NCI-H345 treated with DMSO at 0.1 percent for 48 hours (cell line): ENCODE measurements around the gene DHX34.
"Not testable (repeated sequence)": the region's sequence is repeated elsewhere in the genome, so short reads cannot be mapped to it uniquely, and the experiment has no call there.

Experiments used
- DNase-seq: peaks from one replicate; lab custom pipeline; 2025; ENCODE audit not compliant: unreplicated experiment; lab: John Stamatoyannopoulos, UW

DHX34 gene

DNA sequence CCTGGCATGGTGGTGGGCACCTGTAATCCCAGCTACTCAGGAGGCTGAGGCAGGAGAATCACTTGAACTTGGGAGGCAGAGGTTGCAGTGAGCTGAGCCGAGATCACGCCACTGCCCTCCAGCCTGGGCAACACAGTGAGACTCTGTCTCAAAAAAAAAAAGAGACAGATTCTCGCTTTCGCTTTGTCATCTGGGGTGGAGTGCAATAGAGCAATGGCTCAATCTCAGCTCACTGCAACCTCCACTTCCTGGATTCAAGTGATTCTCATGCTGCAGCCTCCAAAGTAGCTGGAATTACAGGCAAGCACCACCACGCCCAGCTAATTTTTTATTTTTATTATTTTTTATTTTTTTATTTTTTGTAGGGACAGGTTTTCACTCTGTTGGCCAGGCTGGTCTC lies 39.6 kb downstream of the DHX34 start:
- DNase-seq = not testable (repeated sequence)

DNA sequence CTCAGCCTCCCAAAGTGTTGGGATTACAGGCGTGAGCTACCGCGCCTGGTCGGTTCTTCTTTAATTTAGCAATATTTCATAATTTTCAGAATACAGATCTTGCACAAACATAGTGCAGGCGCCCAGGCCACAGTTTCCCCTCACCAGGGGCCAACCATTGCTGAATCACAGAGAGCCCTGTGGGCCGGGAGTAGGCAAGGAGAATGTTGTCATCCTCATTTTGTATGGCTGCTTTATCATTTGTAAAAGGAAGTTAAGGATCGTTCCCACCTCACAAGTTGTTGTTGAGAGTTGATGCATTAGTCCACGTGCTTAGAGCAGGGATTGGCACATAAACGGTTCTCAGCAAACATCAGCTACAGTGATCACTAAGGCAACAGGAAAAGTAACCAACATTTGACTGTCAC lies 40.0 kb downstream of the DHX34 start:
- DNase-seq = no peak

DNA sequence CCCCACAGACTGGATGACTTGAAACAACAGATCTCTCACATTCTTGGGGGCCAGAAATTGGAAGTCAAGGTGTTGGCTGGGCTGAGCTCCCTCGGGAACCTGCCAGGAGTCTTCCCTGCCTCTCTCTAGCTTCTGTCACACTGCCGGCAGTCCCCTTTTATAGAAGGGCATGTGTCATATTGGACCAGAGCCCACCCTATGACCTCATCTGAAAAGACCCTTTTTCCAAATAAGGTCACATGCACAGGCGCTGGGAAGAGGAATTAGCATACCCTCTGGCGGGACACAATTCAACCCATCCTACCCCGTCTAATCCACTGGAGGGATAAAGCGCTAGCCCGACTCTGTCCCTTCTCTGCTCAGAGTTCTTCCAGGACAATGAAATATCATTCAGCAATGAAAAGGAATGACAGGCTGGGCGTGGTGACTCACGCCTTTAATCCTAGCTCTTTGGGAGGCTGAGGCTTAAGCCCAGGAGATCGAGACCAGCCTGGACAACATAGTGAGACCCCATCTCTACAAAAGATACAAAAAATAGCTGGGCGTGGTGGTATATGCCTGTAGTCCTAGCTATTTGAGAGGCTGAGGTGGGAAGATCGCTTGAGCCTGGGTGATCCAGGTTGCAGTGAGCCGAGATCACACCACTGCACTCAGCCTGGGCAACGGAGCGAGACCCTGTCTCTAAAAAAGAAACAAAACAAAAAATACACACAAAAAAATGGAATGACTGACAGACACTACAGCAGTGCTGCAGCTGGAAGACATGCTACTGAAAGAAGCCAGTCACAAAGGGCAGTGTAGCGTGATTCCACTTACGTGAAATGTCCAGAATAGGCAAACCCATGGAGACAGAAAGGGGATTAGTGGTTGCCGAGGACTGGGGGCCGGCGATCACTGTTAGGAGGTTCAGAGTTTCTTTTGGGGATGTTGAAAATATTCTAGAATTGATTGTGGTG lies 41.7 kb downstream of the DHX34 start:
- DNase-seq = no peak

DNA sequence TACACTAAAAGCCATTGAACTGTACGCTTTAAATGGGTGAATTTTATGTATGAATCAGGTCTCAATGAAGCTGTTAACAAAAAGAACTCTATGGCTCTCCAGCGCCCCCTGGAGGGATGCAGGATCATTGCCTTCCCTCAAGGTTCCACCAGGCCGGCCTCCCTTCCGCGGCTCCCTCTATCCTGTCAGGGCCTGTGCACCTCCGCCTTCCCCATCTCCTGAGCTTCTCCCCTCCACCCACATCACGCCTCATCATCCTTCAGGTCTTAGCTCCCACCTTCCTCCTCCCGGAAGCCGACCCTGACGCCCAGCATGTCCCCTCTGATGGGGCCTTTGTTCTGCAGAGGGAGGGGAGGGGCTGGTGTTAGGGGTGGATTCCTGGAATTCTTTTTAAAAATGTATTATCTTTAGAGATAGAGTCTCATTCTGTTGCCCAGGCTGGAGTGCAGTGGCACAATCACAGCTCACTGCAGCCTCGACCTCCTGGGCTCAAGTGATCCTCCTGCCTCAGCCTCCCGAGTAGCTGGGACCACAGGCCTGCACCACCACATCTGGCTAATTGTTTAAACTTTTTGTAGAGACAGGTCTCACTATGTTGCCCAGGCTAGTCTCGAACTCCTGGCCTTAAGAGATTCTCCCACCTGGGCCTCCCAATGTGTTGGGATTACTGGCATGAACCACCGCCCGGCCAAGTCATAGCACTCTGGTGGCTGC lies 42.6 kb downstream of the DHX34 start:
- peak; percentile 16 for DNase-seq

DNA sequence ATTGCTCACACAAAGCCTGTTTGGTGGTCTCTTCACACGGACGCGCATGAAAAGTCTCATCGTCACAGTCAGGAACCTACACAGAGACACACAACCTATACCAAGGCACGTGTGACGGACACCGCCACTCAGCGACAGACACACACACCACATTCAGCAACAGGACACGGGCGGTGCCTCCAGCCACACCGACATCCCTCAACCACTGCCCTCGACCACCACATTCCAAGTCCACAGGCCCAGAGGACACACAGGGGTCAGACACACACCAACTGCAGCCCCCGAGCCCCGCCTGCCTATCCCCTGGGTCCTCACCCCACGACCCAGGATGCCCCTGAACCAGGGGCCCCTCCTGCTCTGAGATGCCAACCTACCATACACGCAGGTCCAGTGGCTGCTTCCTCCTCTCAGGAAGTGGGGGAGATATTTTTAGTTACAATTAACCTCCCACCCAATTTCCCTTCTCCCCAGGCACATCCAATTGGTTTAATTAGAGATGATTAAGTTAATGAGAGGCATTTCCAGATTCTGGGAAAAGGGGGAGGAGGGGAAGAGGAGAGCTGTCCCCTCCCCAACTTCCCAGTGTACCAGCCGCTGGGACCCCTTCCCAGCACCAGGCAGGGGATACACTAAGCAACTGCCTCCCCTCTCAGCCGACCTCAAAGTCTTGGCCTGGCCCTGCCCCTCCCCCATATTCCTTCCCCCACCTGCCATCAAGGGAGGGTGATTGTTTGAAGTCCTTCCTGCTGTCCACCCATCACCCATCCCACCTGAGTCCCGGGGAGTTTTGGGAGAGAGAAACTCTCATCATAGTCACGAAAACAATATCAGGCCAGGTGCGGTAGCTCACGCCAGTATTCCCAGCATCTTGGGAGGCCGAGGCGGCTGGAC lies 49.8 kb downstream of the DHX34 start:
- DNase-seq = no peak

DNA sequence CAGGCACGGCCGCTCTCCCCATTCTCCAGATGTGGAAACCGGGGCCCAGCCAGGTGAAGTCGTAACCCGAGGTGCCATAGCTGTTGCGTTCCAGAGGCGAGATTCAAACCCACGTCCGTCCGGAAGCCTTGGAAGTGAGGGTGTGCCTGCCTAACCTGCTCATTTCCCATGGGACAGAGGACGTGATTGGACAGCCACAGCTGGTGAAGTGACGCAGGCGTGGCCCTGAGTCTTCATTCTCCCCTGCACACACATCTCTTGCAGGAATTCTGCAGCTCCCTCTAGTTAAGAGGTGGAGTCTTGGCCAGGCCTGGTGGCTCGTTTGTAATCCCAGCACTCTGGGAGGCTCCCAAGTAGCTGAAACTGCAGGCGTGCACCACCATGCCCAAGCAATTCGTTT lies 53.4 kb downstream of the DHX34 start:
- no peak for DNase-seq

DNA sequence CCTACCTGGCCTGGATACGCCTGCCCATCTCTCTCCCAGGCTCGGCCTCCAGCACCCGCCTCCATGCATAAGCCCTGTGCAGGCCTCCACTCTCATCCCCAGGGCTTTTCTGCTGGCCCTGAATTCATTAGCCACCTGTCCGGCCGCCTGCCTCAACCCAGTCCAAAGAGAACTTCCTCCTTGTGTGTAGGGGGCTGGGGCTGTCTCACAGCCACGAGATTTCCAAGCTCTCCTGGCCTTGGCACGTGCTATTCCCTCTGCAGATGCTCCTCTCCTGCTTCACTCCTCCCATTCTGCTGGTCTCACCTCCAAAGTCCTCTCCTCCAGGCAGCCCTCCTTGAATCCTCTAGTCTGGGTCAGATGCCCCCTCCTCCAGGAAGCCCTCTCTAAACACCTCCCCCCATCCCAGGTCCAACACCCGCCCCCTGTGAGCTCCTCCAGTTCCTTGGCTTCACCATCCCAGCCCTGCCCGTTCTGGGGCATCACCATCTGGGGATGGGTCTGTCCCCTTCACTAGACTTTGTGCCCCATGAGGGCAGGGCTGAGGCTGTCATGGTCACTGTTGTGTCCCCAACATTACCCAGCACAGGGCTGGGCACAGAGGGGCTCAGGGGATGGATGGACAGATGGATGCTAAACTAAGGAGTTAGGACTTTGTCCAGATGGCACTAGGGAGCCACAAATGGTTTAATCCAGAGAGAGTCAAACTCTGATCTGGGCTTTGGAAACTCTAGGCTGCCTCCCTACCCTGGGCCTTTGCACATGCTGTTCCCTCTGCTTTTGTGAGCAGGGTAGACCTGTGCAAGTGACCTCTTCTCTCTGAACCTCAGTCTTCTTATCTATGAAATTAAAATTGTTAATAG lies 55.5 kb downstream of the DHX34 start:
- no peak for DNase-seq

DNA sequence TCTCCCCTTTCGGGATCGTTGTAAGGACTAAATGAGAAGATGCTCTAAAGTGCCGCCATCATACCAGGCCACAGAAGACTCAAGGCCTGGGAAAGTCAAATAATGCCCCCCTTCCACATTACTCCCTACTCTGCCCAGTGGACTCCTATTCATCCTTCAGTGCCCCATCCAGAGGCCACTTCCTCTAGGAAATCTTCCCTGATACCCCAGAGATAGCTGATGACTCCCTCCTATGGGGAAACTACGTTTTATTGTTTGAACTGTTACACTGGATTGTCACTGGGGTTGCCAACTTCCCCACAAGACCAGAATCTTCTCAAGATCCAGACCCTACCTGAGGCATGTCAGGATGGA lies 56.1 kb downstream of the DHX34 start:
- DNase-seq = no peak

DNA sequence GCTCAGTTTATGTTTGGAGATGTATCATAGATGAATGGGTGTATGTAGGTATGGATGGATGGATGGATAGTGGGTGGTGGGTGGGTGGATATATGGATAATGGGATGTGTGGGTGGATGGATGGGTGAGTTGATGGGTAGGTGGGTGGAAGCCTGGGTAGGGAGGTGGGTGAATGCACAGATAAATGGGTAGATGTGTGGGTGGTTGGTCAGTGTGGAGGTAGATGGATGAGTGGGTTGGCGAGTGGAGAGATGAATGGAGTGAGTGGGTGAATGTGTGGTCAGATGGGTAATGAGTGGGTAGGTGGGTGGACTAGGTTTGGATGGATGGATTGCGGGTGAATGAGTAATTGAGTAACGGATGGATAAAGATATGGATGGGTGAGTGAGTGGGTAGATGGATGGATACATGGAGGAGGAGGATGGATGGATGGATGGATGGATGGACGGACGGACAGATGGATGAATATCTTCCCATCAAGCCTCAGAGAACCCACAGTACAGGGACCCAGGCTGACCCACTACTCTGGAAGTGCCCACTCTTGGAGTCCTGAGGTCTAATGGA lies 56.8 kb downstream of the DHX34 start:
- no peak for DNase-seq

DNA sequence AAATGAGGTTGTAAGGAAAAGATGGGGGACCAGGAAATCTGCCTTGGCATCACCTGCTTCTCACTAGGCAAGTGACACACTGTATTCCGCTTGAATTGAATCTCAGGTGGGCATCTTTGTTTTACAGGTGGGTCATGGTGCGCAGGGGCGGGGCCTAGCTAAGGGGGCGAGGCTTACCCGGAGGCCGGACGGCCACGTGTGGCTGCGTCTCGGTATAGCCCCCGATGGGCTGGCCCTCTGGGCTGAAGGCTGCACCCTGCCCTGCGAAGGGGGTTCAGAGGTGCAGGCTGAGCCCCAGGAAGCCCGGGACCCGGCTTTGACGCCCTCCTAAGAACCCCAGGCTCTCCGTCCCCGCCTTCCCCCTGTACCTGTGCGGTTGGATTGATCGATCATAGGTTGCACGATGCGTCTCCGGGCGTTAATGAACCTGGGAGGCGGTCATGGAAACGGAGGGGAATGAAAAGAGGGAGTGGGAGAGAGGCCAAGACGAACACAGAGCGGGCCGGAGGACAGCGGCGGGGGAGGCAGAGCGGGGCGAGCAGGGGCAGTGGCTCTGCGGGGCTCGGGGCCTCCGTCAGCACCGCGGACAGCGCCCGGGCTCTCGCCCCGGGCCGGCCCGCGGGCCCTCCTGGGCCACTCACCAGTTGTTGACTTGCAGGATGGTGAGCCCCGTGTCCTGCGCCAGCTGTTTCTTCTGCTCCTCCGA lies 57.7 kb downstream of the DHX34 start:
- DNase-seq = no peak

DNA sequence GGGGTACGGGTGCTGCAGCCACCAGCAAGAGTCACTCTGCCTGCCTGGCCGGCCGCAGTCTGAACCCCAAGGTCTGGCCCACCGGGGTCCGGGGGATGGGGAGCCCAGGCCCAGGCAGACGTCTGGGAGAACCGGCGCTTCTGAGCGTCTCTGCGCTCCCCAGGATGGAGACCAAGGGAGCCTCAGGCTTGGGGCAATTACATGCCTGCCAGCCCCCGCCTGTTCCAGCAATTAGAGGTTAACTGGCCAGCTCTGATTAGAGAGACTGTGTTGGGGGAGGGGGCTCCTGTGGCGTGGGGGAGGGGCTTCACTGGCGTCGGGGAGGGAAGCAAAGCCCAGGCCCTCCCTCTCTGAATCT lies 58.3 kb downstream of the DHX34 start:
- DNase-seq = no peak

DNA sequence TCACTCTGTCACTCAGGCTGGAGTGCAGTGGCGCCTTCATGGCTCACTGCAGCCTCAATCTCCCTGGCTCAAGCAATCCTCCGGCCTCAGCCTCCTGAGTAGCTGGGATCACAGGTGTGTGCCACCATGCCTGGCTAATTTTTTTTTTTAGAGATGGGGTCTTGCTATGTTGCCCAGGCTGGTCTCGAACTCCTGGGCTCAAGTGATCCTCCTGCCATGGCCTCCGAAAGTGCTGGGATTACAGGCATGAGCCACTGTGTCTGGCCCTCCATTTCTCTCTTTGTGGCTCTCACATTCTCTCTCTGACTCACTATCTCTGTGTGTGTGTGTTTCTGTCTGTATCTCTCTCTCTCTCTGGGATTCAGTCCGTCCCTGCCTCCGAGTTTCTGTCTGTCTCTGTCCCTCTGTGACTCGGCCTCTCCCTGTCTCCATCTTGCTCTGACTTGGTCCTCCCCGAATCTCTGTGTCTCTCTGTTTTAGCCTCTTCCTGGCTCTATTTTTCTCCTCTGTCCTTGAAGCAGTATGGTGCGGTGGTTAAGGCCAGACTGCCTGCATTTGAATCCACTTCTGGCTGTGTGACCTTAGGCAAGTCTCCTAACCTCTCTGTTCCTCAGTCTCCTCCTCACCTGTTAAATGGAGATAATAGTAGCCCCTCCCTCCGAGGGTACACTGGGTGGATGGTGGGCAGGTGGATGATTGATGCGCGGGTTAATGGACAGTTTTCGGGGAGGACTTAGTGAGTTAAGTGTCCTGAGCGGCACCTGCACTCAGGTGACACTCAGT lies 59.2 kb downstream of the DHX34 start:
- no peak for DNase-seq

DNA sequence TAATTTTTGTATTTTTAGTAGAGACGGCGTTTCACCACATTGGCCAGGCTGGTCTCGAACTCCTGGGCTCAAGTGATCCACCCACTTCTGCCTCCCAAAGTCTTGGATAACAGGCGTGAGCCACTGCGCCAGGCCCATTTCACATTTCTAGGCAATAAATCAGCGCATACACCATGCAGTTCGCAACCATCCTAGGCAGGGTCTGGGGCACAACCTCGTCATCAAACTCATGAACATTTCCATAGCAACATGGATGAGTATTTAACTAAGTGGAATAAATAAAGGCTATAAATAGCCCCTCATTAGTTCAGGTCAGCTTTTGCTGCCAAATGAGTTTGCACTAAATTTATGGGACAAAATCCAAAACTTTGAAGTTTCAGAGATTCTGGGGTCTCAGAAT lies 62.0 kb downstream of the DHX34 start:
- DNase-seq = no peak

DNA sequence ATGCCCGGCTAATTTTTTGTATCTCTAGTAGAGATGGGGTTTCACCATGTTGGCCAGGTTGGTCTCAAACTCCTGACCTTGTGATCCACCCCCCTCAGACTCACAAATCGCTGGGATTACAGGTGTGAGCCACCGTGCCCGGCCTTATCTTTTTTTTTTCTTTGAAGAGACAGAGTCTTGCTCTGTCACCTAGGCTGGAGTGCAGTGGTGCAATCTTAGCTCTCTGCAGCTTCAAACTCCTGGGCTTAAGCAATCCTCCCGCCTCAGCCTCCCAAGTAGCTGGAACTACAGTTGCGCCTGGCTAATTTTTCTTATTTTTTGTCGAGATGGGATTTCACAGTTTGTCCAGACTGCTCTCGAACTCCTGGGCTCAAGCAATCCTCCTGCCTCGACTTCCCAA lies 62.6 kb downstream of the DHX34 start:
- DNase-seq = not testable (repeated sequence)

DNA sequence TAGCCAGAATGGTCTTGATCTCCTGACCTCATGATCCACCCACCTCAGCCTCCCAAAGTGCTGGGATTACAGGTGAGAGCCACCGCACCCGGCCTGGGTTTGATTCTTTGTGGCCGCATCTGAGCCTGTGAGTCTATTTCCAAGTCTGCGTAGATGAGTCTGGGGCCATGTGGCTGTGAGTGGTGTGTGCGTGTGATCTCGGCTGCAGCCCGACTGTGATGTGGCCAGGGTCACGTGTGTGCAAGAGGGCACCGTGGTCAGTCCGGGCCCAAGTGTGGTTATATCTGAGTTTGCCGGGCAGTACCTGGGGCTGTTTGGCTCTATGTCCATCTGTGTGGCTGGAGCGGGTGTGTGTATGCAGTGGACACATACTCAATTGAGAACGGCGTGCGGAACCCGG lies 64.8 kb downstream of the DHX34 start:
- DNase-seq = no peak

DNA sequence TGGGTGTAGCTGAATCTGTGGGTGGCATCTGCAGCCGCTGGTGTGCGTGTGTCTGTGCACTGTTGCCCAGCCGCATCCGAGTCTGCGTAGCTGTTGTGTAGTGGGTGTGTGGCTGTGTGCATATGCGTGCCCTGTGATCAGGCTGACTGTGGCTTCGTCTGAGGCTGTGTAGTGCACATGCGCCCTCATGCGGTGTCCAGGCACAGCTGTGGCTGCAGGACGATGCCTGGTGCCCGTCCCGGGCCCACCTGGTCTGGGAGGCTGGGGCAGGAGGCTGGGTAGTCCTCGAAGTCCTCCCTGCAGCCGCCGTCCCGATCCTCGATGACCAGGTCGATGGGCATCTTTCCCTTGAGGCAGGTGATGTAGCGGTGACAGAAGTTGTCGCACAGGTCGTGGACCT lies 65.4 kb downstream of the DHX34 start:
- DNase-seq = no peak

DNA sequence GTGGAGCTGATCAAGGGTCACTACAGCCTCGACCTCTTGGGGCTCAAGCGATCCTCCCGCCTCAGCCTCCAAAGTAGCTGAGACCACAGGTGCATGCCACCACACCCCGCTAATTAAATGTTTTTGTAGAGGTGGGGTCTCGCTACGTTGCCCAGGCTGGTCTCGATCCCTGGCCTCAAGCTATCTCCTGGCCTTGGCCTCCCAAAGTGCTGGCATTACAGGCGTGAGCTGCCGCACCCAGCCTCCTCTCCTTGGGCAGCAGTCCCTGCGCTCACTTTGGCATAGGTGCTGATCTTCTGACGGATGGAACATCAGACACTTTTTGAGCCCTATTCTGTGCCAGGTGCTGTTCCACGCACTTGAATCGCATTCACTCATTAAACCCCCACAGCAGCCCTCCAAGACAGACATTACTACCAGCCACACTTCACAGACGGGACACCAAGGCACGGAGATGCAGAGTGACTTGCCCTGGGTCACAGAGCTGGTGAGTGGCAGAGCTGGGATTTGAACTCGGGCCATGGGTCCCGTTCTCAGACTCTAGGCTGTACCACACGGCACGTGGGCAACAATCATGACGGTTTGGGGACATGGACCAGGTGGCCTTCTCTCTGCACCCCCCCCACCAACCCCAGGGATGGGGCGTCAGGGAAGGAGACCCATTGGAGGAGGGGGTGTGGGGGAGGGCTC lies 67.0 kb downstream of the DHX34 start:
- no peak for DNase-seq

DNA sequence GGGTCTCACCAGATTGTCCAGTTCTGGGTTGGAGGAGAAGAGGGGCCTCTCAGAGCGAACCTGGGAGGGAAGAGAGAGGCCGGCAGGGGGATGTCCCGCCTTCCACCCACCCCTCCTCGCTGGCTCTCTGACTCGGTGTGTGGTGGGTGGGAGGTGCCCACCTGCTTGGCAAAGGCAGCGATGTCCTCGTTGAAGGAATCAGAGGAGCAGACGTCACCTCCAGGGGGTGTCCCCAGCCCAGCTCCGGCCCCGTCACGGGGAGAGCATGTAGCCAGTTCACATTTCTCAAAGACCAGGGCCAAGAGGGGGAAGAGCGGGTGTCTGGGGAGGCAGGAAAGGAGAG lies 67.5 kb downstream of the DHX34 start:
- no peak for DNase-seq
